ENCODE measurements around the gene KIF23. TPM values are rescaled to one million over a fixed set of nuclear protein-coding genes. Genes with fewer than 3 reads are reported as not detected.

KIF23 gene
- total RNA-seq, 1 donor from 2014 or later, result 37.8 TPM

- no peak for DNase-seq (ENCODE audit: low spot score in 2 of 2, unreplicated experiment in 2 of 2)
- Mint-ChIP-seq H3K4me1 (peaks cover 32% of the 10 kb centered on the region), H3K9me3 (peaks cover 18% of the 10 kb centered on the region), H3K27me3 (ENCODE audit: low read depth) (no peaks in the 10 kb centered on the region), H3K36me3 (peaks cover 16% of the 10 kb centered on the region), H3K27ac (peak overlapping the region; percentile 60), H3K4me3 (no peak overlapping the region)
- TF ChIP-seq, protein P1, sequence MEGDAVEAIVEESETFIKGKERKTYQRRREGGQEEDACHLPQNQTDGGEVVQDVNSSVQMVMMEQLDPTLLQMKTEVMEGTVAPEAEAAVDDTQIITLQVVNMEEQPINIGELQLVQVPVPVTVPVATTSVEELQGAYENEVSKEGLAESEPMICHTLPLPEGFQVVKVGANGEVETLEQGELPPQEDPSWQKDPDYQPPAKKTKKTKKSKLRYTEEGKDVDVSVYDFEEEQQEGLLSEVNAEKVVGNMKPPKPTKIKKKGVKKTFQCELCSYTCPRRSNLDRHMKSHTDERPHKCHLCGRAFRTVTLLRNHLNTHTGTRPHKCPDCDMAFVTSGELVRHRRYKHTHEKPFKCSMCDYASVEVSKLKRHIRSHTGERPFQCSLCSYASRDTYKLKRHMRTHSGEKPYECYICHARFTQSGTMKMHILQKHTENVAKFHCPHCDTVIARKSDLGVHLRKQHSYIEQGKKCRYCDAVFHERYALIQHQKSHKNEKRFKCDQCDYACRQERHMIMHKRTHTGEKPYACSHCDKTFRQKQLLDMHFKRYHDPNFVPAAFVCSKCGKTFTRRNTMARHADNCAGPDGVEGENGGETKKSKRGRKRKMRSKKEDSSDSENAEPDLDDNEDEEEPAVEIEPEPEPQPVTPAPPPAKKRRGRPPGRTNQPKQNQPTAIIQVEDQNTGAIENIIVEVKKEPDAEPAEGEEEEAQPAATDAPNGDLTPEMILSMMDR (IDR thresholded peaks at IDR 0.05; ENCODE audit: unreplicated experiment), result no peak
These were observed 75.0 kb downstream of the KIF23 start for GRCh38 chr15:69489073-69489571.

GRCh38 chr15:69490356-69491037 is 76.3 kb downstream of the KIF23 start:
- Mint-ChIP-seq H3K4me3 (no peak overlapping the region), H3K27me3 (ENCODE audit: low read depth) (no peaks in the 10 kb centered on the region), H3K9me3 (peaks cover 18% of the 10 kb centered on the region), H3K36me3 (peaks cover 16% of the 10 kb centered on the region), H3K4me1 (peaks cover 31% of the 10 kb centered on the region), H3K27ac (peak overlapping the region; percentile 13)
- TF ChIP-seq, protein P1 (IDR thresholded peaks at IDR 0.05; ENCODE audit: unreplicated experiment), result no peak
- DNase-seq (ENCODE audit: low spot score in 2 of 2, unreplicated experiment in 2 of 2), result no peak

GRCh38 chr15:69491038-69491505 is 76.9 kb downstream of the KIF23 start:
- Mint-ChIP-seq H3K27me3 (ENCODE audit: low read depth) (no peaks in the 10 kb centered on the region), H3K36me3 (peaks cover 14% of the 10 kb centered on the region), H3K4me1 (peaks cover 31% of the 10 kb centered on the region), H3K9me3 (peaks cover 16% of the 10 kb centered on the region), H3K4me3 (no peak overlapping the region), H3K27ac (peak overlapping the region; percentile 13)
- TF ChIP-seq, protein P1 (IDR thresholded peaks at IDR 0.05; ENCODE audit: unreplicated experiment), result no peak
- no peak for DNase-seq (ENCODE audit: low spot score in 2 of 2, unreplicated experiment in 2 of 2)

DNA sequence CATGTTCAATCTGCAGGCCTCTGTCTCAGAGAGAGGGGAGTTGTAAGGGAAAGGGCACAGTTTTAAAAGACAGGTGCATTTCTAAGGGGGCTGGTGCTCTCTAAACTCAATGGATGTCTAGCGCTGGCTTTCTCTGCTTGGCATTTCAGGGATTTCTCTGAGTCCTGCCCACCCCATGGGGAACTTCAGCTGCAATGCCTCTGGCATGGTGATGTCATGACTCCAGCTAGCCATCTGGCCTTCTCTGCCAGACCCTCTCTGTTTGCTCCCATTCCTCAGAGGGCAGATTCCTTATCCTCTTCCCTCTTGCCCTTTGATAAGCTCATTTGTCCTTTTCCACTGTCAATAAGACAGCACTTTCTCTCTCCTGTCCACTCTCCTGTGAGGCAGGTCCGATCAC is 79.3 kb downstream of the KIF23 start:
- no peak overlapping the region for H3K4me3 Mint-ChIP-seq
- peaks cover 16% of the 10 kb centered on the region for H3K9me3 Mint-ChIP-seq
- no peak for DNase-seq (ENCODE audit: low spot score in 2 of 2, unreplicated experiment in 2 of 2)
- TF ChIP-seq, protein P1 (IDR thresholded peaks at IDR 0.05; ENCODE audit: unreplicated experiment), result no peak
- H3K27me3 Mint-ChIP-seq (ENCODE audit: low read depth), result no peaks in the 10 kb centered on the region
- peaks cover 14% of the 10 kb centered on the region for H3K36me3 Mint-ChIP-seq
- H3K27ac Mint-ChIP-seq, result no peak overlapping the region
- H3K4me1 Mint-ChIP-seq, result peaks cover 25% of the 10 kb centered on the region

GRCh38 chr15:69496001-69496400 is 81.9 kb downstream of the KIF23 start:
- H3K27me3 Mint-ChIP-seq (ENCODE audit: low read depth), result no peaks in the 10 kb centered on the region
- peaks cover 12% of the 10 kb centered on the region for H3K36me3 Mint-ChIP-seq
- peaks cover 11% of the 10 kb centered on the region for H3K4me1 Mint-ChIP-seq
- no peak overlapping the region for H3K27ac Mint-ChIP-seq
- H3K9me3 Mint-ChIP-seq, result peaks cover 10% of the 10 kb centered on the region
- TF ChIP-seq, protein P1 (IDR thresholded peaks at IDR 0.05; ENCODE audit: unreplicated experiment), result no peak
- no peak for DNase-seq (ENCODE audit: low spot score in 2 of 2, unreplicated experiment in 2 of 2)
- H3K4me3 Mint-ChIP-seq, result no peak overlapping the region
